ENCODE data around the gene OR56B1. TPM values are rescaled to one million over a fixed set of nuclear protein-coding genes. Genes with fewer than 3 reads are reported as not detected.

OR56B1 gene
- total RNA-seq, 2 experiments from 2014 or later: 0.14 to 0.17 TPM

- ATAC-seq (ENCODE audit: poor library complexity) (peak; percentile 30), DNase-seq (peak in 2 of 14 experiments; percentile 23 to 65)
- Mint-ChIP-seq H3K36me3 (ENCODE audit: low read depth) (peaks cover 65% of the 10 kb centered on the region), H3K27me3 (no peaks in the 10 kb centered on the region), H3K4me1 (ENCODE audit: low read depth) (peaks cover 78% of the 10 kb centered on the region), H3K27ac (peak overlapping the region; percentile 91), H3K4me3 (peak overlapping the region; percentile 92), H3K9me3 (no peaks in the 10 kb centered on the region)
- intact Hi-C loops (cut with DNase I, micrococcal nuclease): loop anchor here (10.0 kb wide), 3 partner anchors 543 to 1087 kb away; partner anchors contain the start of genes CNGA4 (in 1 of the 2), FHIP1B (in 1 of the 2) and TRIM68 (in 1 of the 2)
- TF ChIP-seq CTCF (IDR thresholded peaks at IDR 0.05): no peak
- Histone ChIP-seq H3K4me1 (ENCODE audit: insufficient read depth, low read length) (peaks cover 42% of the 10 kb centered on the region), H3K9me3 (ENCODE audit: control insufficient read depth in 1 of 2, insufficient read depth in 1 of 2, low read length in 2 of 2) (no peaks in the 10 kb centered on the region), H3K27me3 (ENCODE audit: control insufficient read depth in 1 of 2, insufficient read depth in 2 of 2, low read length in 2 of 2) (no peaks in the 10 kb centered on the region), H3K4me3 (ENCODE audit: low read length) (peak overlapping the region; percentile 72), H3K27ac (ENCODE audit: low read depth in 1 of 2, low read length in 2 of 2) (peak overlapping the region; percentile 55 to 77), H3K36me3 (ENCODE audit: insufficient read depth, low read length) (peaks cover 25% of the 10 kb centered on the region)
- ChIA-PET POLR2A (no interaction called here), CTCF (no interaction called here)
Observed at GRCh38 chr11:5691964-5692361, 44.3 kb upstream of the OR56B1 start.

- ChIA-PET CTCF (interaction anchor here (1.0 to 1.2 kb wide), 2 partner anchors 16 to 110 kb away, joined by 3 read pairs; no protein-coding TSS in a partner anchor), POLR2A (interaction anchor here (0.6 kb wide), 1 partner anchor 387 kb away, joined by 3 read pairs; no protein-coding TSS in a partner anchor)
- no peaks in the 10 kb centered on the region for H3K9me3 ChIP-seq (ENCODE audit: control insufficient read depth in 1 of 2, insufficient read depth in 1 of 2, low read length in 2 of 2)
- H3K4me3 ChIP-seq (ENCODE audit: low read length): no peak overlapping the region
- no peak for TF ChIP-seq CTCF (IDR thresholded peaks at IDR 0.05)
- no peak for DNase-seq
- H3K4me1 ChIP-seq (ENCODE audit: insufficient read depth, low read length): peaks cover 34% of the 10 kb centered on the region
- intact Hi-C loops (cut with DNase I, micrococcal nuclease): loop anchor here (10.0 kb wide), 3 partner anchors 540 to 1090 kb away; partner anchors contain the start of genes CNGA4 (in 1 of the 2), FHIP1B (in 1 of the 2) and TRIM68 (in 1 of the 2)
- H3K27ac Mint-ChIP-seq: peak overlapping the region; percentile 74
- peaks cover 87% of the 10 kb centered on the region for H3K36me3 Mint-ChIP-seq (ENCODE audit: low read depth)
- ATAC-seq (ENCODE audit: poor library complexity): no peak
- peak overlapping the region in 1 of 2 donors; percentile 7 for H3K27ac ChIP-seq (ENCODE audit: low read depth in 1 of 2, low read length in 2 of 2)
- H3K36me3 ChIP-seq (ENCODE audit: insufficient read depth, low read length): peaks cover 47% of the 10 kb centered on the region
- peaks cover 62% of the 10 kb centered on the region for H3K4me1 Mint-ChIP-seq (ENCODE audit: low read depth)
- H3K4me3 Mint-ChIP-seq: peak overlapping the region; percentile 6
- H3K27me3 Mint-ChIP-seq: no peaks in the 10 kb centered on the region
- H3K27me3 ChIP-seq (ENCODE audit: control insufficient read depth in 1 of 2, insufficient read depth in 2 of 2, low read length in 2 of 2): no peaks in the 10 kb centered on the region
- H3K9me3 Mint-ChIP-seq: no peaks in the 10 kb centered on the region
Observed at GRCh38 chr11:5694642-5695041, 41.6 kb upstream of the OR56B1 start.

GRCh38 chr11:5695580-5695979, 40.7 kb upstream of the OR56B1 start:
- ChIA-PET CTCF (interaction anchor here (1.0 to 1.2 kb wide), 2 partner anchors 15 to 109 kb away, joined by 3 read pairs; no protein-coding TSS in a partner anchor), POLR2A (interaction anchor here (0.9 kb wide), 1 partner anchor 11 kb away, joined by 5 read pairs; the partner anchor contains the start of gene TRIM5)
- Histone ChIP-seq H3K4me1 (ENCODE audit: insufficient read depth, low read length) (peaks cover 37% of the 10 kb centered on the region), H3K27me3 (ENCODE audit: control insufficient read depth in 1 of 2, insufficient read depth in 2 of 2, low read length in 2 of 2) (no peaks in the 10 kb centered on the region), H3K9me3 (ENCODE audit: control insufficient read depth in 1 of 2, insufficient read depth in 1 of 2, low read length in 2 of 2) (no peaks in the 10 kb centered on the region), H3K27ac (ENCODE audit: low read depth in 1 of 2, low read length in 2 of 2) (no peak overlapping the region), H3K4me3 (ENCODE audit: low read length) (no peak overlapping the region), H3K36me3 (ENCODE audit: insufficient read depth, low read length) (peaks cover 57% of the 10 kb centered on the region)
- DNase-seq (no peak), ATAC-seq (ENCODE audit: poor library complexity) (no peak)
- Mint-ChIP-seq H3K9me3 (no peaks in the 10 kb centered on the region), H3K27ac (peak overlapping the region; percentile 74), H3K27me3 (no peaks in the 10 kb centered on the region), H3K36me3 (ENCODE audit: low read depth) (peaks cover 87% of the 10 kb centered on the region), H3K4me3 (no peak overlapping the region), H3K4me1 (ENCODE audit: low read depth) (peaks cover 59% of the 10 kb centered on the region)
- TF ChIP-seq CTCF (IDR thresholded peaks at IDR 0.05): no peak
- intact Hi-C loops (cut with DNase I, micrococcal nuclease): loop anchor here (10.0 kb wide), 3 partner anchors 539 to 1091 kb away; partner anchors contain the start of genes CNGA4 (in 1 of the 2), FHIP1B (in 1 of the 2) and TRIM68 (in 1 of the 2)

All from CD4-positive, alpha-beta T cell (primary cell).